ENCODE measurements around the gene NMRK2.
"Not testable (repeated sequence)": the region's sequence is repeated elsewhere in the genome, so short reads cannot be mapped to it uniquely, and the experiment has no call there.

The NMRK2 gene

DNA sequence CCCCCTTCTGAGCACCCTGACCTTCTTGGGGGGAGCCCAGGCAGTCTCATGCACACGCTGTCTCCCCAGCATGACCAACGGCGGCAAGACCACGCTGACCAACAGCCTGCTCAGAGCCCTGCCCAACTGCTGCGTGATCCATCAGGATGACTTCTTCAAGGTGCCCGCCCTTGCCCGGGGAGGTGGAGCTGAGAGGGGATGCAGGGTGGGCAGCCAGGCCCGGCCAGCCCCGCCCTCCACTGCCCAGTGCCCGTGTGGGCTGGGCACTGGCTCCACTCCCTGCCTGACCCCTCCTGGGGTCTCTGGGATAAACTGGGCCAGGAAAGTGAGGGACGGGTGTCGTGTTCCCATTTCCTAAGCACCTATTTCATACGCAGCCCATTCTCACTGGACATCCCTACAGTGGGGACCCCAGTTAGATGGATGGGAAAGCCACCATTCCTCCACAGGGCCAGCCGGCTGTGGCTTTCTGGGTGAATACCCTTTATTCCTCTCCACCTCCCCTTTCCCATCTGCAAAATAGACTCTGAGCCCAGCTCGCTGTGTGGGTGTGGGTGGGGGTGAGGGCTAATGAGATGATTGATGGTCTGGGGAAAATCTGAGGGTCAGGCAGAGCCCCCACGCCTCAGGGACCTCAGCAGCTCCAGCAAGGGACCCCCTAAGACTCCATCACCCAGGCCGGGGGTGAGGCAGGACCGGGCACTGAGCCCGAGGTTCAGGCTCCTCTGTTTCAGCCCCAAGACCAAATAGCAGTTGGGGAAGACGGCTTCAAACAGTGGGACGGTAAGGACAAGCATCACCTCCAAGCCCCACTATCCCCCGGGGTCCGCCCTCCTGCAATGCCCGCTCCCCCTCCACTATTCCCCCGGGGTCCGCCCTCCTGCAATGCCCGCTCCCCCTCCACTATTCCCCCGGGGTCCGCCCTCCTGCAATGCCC is 3.9 kb downstream of the NMRK2 start:
- H3K9me3 ChIP-seq (ENCODE audit: control insufficient read depth, insufficient read depth, low read length): no peaks in the 10 kb centered on the region
- DNase-seq (ENCODE audit: low read depth, low spot score): no peak
- WGBS (ENCODE audit: insufficient coverage, insufficient read length): no CpG with 5 or more reads among the region's 29 CpGs
- no peak overlapping the region for H3K27ac ChIP-seq (ENCODE audit: low read length)
- no peaks in the 10 kb centered on the region; the same call in 1 of the 2 replicates for H3K4me1 ChIP-seq (ENCODE audit: control insufficient read depth, insufficient read depth, low read length)
- peaks cover 5% of the 10 kb centered on the region; the same call in 1 of the 2 replicates for H3K36me3 ChIP-seq (ENCODE audit: control insufficient read depth, insufficient read depth, low read length)
- no peak overlapping the region for H3K4me3 ChIP-seq (ENCODE audit: low read length)
- H3K27me3 ChIP-seq (ENCODE audit: control insufficient read depth, insufficient read depth, low read length): no peaks in the 10 kb centered on the region

DNA sequence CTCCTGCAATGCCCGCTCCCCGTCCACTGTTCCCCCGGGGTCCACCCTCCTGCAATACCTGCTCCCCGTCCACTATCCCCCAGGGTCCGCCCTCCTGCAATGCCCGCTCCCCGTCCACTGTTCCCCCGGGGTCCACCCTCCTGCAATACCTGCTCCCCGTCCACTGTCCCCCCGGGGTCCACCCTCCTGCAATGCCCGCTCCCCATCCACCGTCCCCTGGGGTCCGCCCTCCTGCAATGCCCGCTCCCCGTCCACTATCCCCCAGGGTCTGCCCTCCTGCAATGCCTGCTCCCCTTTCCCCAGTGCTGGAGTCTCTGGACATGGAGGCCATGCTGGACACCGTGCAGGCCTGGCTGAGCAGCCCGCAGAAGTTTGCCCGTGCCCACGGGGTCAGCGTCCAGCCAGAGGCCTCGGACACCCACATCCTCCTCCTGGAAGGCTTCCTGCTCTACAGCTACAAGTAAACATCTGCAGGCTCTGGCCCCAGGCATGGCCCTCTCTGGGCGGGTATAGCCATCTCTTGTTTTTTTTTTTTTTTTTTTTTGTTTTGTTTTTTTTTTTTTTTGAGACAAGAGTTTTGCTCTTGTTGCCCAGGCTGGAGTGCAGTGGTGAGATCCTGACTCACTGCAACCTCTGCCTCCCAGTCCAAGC is 5.6 kb downstream of the NMRK2 start:
- H3K9me3 ChIP-seq (ENCODE audit: control insufficient read depth, insufficient read depth, low read length); H3K27ac ChIP-seq (ENCODE audit: low read length); DNase-seq (ENCODE audit: low read depth, low spot score); H3K4me3 ChIP-seq (ENCODE audit: low read length); H3K27me3 ChIP-seq (ENCODE audit: control insufficient read depth, insufficient read depth, low read length); H3K4me1 ChIP-seq (ENCODE audit: control insufficient read depth, insufficient read depth, low read length): not testable (repeated sequence)
- no CpG with 5 or more reads among the region's 22 CpGs for WGBS (ENCODE audit: insufficient coverage, insufficient read length)
- peaks cover 14% of the 10 kb centered on the region for H3K36me3 ChIP-seq (ENCODE audit: control insufficient read depth, insufficient read depth, low read length)

DNA sequence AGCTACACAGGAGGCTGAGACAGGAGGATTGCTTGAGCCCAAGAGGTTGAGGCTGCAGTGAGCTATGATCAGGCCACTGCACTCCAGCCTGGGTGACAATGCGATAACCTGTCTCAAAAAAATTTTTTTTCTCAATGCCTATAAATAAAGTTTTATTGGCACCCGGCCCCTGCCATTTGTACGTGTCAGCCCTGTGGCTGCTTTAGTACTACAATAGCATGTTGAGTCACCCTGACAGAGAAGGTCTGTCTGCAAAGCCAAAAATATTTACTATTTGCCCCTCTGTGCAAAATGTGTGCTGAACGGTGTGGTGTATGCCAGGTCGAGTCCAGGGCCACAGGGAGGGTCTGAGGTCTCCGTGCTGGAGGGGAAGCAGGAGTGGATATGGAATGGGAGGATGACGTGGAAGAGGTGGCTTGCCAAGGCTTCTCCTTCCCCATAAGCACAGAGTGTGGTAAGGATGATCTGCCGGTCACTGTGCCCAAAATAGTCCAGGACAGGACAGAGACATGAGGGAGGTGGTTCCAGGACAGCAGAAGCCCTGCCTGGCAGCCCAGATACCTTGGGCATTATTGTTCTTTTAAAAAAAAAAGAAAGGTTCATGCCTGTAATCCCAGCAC is 10.0 kb downstream of the NMRK2 start:
- DNase-seq (ENCODE audit: low read depth, low spot score): no peak
- no CpG with 5 or more reads among the region's 8 CpGs for WGBS (ENCODE audit: insufficient coverage, insufficient read length)
- H3K27me3 ChIP-seq (ENCODE audit: control insufficient read depth, insufficient read depth, low read length): no peaks in the 10 kb centered on the region

DNA sequence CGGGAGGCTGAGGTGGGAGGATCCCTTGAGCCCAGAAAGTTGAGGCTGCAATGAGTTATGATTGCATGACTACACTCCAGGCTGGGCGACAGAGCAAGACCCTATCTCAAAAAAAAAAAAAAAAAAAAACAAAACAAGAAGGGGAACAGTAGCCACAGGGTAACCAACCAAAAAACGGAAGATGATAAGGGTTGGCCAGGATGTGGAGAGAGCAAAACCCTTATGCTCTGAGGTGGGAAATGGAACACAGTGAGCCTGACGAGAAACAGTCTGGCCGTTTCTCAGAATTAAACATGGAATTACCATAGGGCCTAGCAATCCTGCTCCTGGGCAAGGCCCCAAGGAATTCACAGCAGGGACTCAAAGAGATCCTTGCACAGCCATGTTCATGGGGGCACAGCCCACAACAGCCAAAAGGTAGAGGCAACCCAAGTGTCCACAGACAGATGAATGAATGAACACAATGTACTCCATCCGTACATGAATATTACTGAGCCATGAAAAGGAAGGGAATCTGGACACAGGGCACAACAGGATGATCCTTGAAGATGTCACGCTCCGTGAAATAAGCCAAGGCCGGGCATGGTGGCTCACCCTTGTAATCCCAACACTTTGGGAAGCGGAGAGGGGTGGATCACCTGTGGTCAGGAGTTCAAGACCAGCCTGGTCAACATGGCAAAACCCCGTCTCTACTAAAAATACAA is 11.3 kb downstream of the NMRK2 start:
- DNase-seq (ENCODE audit: low read depth, low spot score): no peak
- no peaks in the 10 kb centered on the region for H3K4me1 ChIP-seq (ENCODE audit: control insufficient read depth, insufficient read depth, low read length)
- no peaks in the 10 kb centered on the region for H3K9me3 ChIP-seq (ENCODE audit: control insufficient read depth, insufficient read depth, low read length)
- H3K27me3 ChIP-seq (ENCODE audit: control insufficient read depth, insufficient read depth, low read length): no peaks in the 10 kb centered on the region
- H3K4me3 ChIP-seq (ENCODE audit: low read length): no peak overlapping the region
- H3K36me3 ChIP-seq (ENCODE audit: control insufficient read depth, insufficient read depth, low read length): peaks cover 18% of the 10 kb centered on the region
- H3K27ac ChIP-seq (ENCODE audit: low read length): no peak overlapping the region
- no CpG with 5 or more reads among the region's 11 CpGs for WGBS (ENCODE audit: insufficient coverage, insufficient read length)

More for the DNA sequence above, 10.0 kb downstream of the NMRK2 start:
- Histone ChIP-seq H3K27ac (ENCODE audit: low read length) (no peak overlapping the region), H3K4me3 (ENCODE audit: low read length) (no peak overlapping the region), H3K9me3 (ENCODE audit: control insufficient read depth, insufficient read depth, low read length) (no peaks in the 10 kb centered on the region), H3K4me1 (ENCODE audit: control insufficient read depth, insufficient read depth, low read length) (no peaks in the 10 kb centered on the region), H3K36me3 (ENCODE audit: control insufficient read depth, insufficient read depth, low read length) (peaks cover 18% of the 10 kb centered on the region)

DNA sequence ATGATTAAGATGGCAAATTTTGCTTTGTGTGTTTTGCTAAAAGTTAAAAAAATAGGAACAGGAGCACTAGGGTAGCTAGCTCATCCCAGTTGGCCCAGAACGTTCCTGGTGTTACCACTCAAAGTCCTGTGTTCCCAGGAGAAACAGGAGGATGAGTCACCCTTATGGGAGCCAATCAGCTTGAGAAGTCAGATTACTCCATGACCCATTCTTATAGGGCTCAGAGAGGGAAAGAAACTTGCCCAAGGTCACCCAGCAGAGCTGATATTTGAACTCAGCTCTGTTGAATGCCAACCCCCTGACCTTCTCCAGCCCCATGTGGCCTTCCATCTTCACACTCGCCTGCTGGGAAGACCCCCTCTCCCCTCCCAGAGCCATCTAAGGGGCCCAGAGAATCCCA is 13.0 kb downstream of the NMRK2 start:
- no peak overlapping the region for H3K4me3 ChIP-seq (ENCODE audit: low read length)
- no CpG with 5 or more reads among the region's 2 CpGs for WGBS (ENCODE audit: insufficient coverage, insufficient read length)
- H3K27me3 ChIP-seq (ENCODE audit: control insufficient read depth, insufficient read depth, low read length): no peaks in the 10 kb centered on the region
- H3K9me3 ChIP-seq (ENCODE audit: control insufficient read depth, insufficient read depth, low read length): no peaks in the 10 kb centered on the region
- H3K4me1 ChIP-seq (ENCODE audit: control insufficient read depth, insufficient read depth, low read length): no peaks in the 10 kb centered on the region
- H3K36me3 ChIP-seq (ENCODE audit: control insufficient read depth, insufficient read depth, low read length): peaks cover 13% of the 10 kb centered on the region
- no peak overlapping the region for H3K27ac ChIP-seq (ENCODE audit: low read length)
- no peak for DNase-seq (ENCODE audit: low read depth, low spot score)

DNA sequence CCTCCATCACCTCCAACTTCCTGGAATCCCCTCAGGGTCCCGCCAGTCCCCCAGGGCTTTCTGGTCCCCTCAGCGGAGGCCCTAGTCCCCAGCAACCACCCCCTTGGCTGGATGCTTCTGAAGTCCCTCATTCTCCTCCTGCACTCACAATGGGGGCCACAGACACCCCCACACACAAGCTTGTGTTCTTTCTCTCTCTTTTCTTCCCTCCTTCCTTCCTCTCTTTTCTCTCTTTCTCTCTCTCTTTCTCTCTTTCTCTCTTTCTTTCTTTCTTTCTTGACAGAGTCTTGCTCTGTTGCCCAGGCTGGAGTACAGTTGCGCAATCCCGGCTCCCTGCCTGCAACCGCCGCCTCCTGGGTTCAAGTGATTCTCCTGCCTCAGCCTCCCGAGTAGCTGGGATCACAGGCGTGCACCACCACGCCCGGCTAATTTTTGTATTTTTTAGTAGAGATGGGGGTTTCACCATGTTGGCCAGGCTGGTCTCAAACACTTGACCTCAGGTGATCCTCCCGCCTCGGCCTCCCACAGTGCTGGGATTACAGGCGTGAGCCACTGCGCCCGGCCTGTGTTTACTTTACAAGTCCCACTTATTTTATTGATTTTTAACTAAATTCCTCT is 14.6 kb downstream of the NMRK2 start:
- H3K4me1 ChIP-seq (ENCODE audit: control insufficient read depth, insufficient read depth, low read length); H3K9me3 ChIP-seq (ENCODE audit: control insufficient read depth, insufficient read depth, low read length); H3K4me3 ChIP-seq (ENCODE audit: low read length); DNase-seq (ENCODE audit: low read depth, low spot score); H3K27me3 ChIP-seq (ENCODE audit: control insufficient read depth, insufficient read depth, low read length); H3K36me3 ChIP-seq (ENCODE audit: control insufficient read depth, insufficient read depth, low read length); H3K27ac ChIP-seq (ENCODE audit: low read length): not testable (repeated sequence)
- WGBS (ENCODE audit: insufficient coverage, insufficient read length): no CpG with 5 or more reads among the region's 15 CpGs

DNA sequence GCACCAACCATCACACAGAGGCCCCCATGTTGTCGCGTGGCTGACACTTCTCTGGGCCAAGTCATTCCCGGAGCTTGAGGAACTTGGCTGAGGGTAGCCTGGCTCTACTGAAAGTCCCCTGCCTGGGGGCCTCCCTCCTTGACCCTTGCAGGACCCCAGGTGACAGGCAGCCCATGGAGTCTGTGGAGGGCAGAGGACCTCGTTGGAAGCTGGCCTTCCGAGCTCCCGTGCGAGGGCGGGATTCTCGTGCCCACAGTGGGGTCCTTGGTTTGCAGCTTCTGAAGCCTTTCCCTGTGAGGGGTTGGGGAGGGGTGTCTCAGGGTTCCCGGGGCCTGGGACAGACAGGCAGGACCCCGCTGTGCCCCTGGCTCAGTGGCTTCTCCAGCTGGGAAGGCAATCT is 16.4 kb downstream of the NMRK2 start:
- DNase-seq (ENCODE audit: low read depth, low spot score): no peak
- H3K9me3 ChIP-seq (ENCODE audit: control insufficient read depth, insufficient read depth, low read length): no peaks in the 10 kb centered on the region
- no peaks in the 10 kb centered on the region for H3K27me3 ChIP-seq (ENCODE audit: control insufficient read depth, insufficient read depth, low read length)
- peaks cover 1% of the 10 kb centered on the region; the same call in 1 of the 2 replicates for H3K36me3 ChIP-seq (ENCODE audit: control insufficient read depth, insufficient read depth, low read length)
- WGBS (ENCODE audit: insufficient coverage, insufficient read length): no CpG with 5 or more reads among the region's 11 CpGs
- no peak overlapping the region for H3K4me3 ChIP-seq (ENCODE audit: low read length)
- H3K27ac ChIP-seq (ENCODE audit: low read length): no peak overlapping the region
- no peaks in the 10 kb centered on the region for H3K4me1 ChIP-seq (ENCODE audit: control insufficient read depth, insufficient read depth, low read length)

DNA sequence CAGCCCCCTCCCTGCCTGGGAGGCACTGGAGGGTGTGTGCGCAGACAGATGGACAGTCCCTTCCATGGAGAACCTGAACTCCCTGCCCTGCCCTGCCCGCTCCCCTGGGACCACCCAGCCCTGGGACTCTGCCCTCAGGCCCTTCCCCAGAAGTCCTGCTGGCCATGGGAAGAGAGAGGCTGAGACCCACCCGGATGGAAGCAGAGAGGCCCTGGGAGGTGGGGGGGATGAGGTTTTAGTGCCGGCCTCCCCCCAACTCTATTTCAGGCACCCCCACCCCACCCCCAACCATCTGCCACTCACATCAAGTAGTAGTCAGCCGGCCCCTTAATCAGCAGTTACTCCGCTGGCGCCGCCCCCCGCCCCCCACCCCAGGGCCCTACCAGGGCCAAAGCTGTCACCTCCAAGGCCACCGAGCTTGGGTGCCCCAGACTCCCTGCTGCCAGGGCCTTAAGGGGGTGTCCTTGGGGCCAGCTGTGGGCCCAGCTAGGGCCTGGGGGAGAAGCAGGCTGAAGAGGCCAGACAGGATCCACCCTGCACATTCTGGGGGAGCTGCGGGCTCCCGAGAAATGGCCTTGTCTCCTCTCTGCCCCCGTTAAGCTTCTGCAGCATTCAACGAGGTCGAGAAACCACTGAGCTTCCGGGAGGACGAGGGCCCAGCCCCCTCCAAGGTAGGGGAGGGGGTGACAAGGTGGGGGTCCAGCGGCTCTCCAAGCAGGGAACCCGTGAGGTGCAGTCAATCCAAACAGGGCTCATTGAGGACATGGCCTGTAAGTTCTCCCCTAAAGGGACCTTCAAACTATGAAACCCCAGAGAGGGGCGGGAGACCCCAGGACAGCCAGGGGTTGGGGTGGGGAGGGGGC is 17.4 kb downstream of the NMRK2 start:
- Histone ChIP-seq H3K4me3 (ENCODE audit: low read length) (no peak overlapping the region), H3K9me3 (ENCODE audit: control insufficient read depth, insufficient read depth, low read length) (no peaks in the 10 kb centered on the region), H3K27me3 (ENCODE audit: control insufficient read depth, insufficient read depth, low read length) (no peaks in the 10 kb centered on the region), H3K4me1 (ENCODE audit: control insufficient read depth, insufficient read depth, low read length) (no peaks in the 10 kb centered on the region), H3K27ac (ENCODE audit: low read length) (no peak overlapping the region), H3K36me3 (ENCODE audit: control insufficient read depth, insufficient read depth, low read length) (no peaks in the 10 kb centered on the region)
- no peak for DNase-seq (ENCODE audit: low read depth, low spot score)
- no CpG with 5 or more reads among the region's 20 CpGs for WGBS (ENCODE audit: insufficient coverage, insufficient read length)
